Astrocyte (in vitro differentiated cells and primary cell): ENCODE measurements around the gene HS2ST1. TPM values are rescaled to one million over a fixed set of nuclear protein-coding genes. Genes with fewer than 3 reads are reported as not detected.
"Not testable (repeated sequence)": the region's sequence is repeated elsewhere in the genome, so short reads cannot be mapped to it uniquely, and the experiment has no call there.

Source experiments
- DNase-seq: peaks from one replicate; pipeline ENCODE4 v3.0.0-alpha.2; 2010; ENCODE audit warnings: low read depth
- FAIRE-seq: peaks from 2 replicates; lab custom pipeline; 2011; peaks lifted over from hg19 to GRCh38; lab: Jason Lieb, UNC
- H2AFZ ChIP-seq: 2 replicates; pipeline ENCODE4 v1.6.0; 2012; ENCODE audit warnings: low read depth, low read length, inconsistent platforms
- H3K27ac ChIP-seq: 2 replicates; pipeline ENCODE4 v1.5.1; 2011; ENCODE audit warnings: low read depth, low read length, inconsistent platforms
- H3K27me3 ChIP-seq: 2 replicates; pipeline ENCODE4 v1.6.0; 2011; ENCODE audit warnings: low read length, inconsistent platforms; ENCODE audit not compliant: insufficient read depth
- H3K36me3 ChIP-seq: 2 replicates; pipeline ENCODE4 v1.5.1; 2011; ENCODE audit warnings: low read length, inconsistent platforms; ENCODE audit not compliant: insufficient read depth
- H3K4me1 ChIP-seq: 2 replicates; pipeline ENCODE4 v1.5.1; 2011; ENCODE audit warnings: low read length, inconsistent platforms; ENCODE audit not compliant: insufficient read depth
- H3K4me2 ChIP-seq: 2 replicates; pipeline ENCODE4 v1.6.0; 2012; ENCODE audit warnings: low read length, inconsistent platforms
- H3K4me3 ChIP-seq: 2 replicates; pipeline ENCODE4 v1.5.1; 2011; ENCODE audit warnings: low read depth, mild to moderate bottlenecking, low read length, inconsistent platforms; ENCODE audit not compliant: insufficient read depth
- H3K79me2 ChIP-seq: 2 replicates; pipeline ENCODE4 v1.6.0; 2012; ENCODE audit warnings: mild to moderate bottlenecking, low read length, inconsistent platforms; ENCODE audit not compliant: insufficient read depth
- H3K9ac ChIP-seq: 2 replicates; pipeline ENCODE4 v1.6.0; 2012; ENCODE audit warnings: mild to moderate bottlenecking, low read length, inconsistent platforms
- H3K9me3 ChIP-seq: 2 replicates; pipeline ENCODE4 v1.5.1; 2012; ENCODE audit warnings: low read depth, mild to moderate bottlenecking, low read length, inconsistent platforms; ENCODE audit not compliant: insufficient read depth
- H4K20me1 ChIP-seq: 2 replicates; pipeline ENCODE4 v1.6.0; 2012; ENCODE audit warnings: low read length, inconsistent platforms; ENCODE audit not compliant: insufficient read depth
- H3K27ac Mint-ChIP-seq: one replicate; pipeline ENCODE4 v1.8.0; 2021; ENCODE audit warnings: mild to moderate bottlenecking, mixed read lengths; ENCODE audit not compliant: unreplicated experiment
- H3K27me3 Mint-ChIP-seq: one replicate; pipeline ENCODE4 v1.8.0; 2021; ENCODE audit warnings: low read depth, mixed read lengths; ENCODE audit not compliant: unreplicated experiment
- H3K36me3 Mint-ChIP-seq: one replicate; pipeline ENCODE4 v1.8.0; 2021; ENCODE audit warnings: low read depth, mixed read lengths; ENCODE audit not compliant: unreplicated experiment
- H3K4me1 Mint-ChIP-seq: one replicate; pipeline ENCODE4 v1.8.0; 2021; ENCODE audit warnings: low read depth, mixed read lengths; ENCODE audit not compliant: unreplicated experiment
- H3K4me3 Mint-ChIP-seq: one replicate; pipeline ENCODE4 v1.8.0; 2021; ENCODE audit warnings: mild to moderate bottlenecking, moderate library complexity, mixed read lengths; ENCODE audit not compliant: unreplicated experiment
- H3K9me3 Mint-ChIP-seq: one replicate; pipeline ENCODE4 v1.8.0; 2021; ENCODE audit warnings: mild to moderate bottlenecking, mixed read lengths; ENCODE audit not compliant: unreplicated experiment
- CTCF ChIP-seq: IDR thresholded peaks from 2 replicates; pipeline ENCODE4 v1.5.1; 2011; ENCODE audit warnings: low read depth, mild to moderate bottlenecking, inconsistent platforms, low read length, moderate library complexity; ENCODE audit not compliant: insufficient read depth
- EZH2 ChIP-seq: IDR thresholded peaks from 2 replicates; pipeline ENCODE4 v1.6.1; 2012; ENCODE audit warnings: mild to moderate bottlenecking, low read length, inconsistent platforms; ENCODE audit not compliant: insufficient read depth
- total RNA-seq: library from RNA; stranded (reverse); gene quantifications from 2 replicates; pipeline ENCODE4 v1.2.1, GENCODE V29; 2021

The HS2ST1 gene
- total RNA-seq, 1 donor from 2014 or later = 34.7 TPM

- H3K9me3 ChIP-seq = no peaks in the 10 kb centered on the region
- no peaks in the 10 kb centered on the region for H3K4me1 Mint-ChIP-seq
- peaks cover 3% of the 10 kb centered on the region for H3K36me3 ChIP-seq
- H3K27ac Mint-ChIP-seq = no peak overlapping the region
- FAIRE-seq (no peak), DNase-seq (no peak)
- no peak overlapping the region for H3K27ac ChIP-seq
- no peaks in the 10 kb centered on the region for H3K4me1 ChIP-seq
- peaks cover 3% of the 10 kb centered on the region for H3K36me3 Mint-ChIP-seq
- no peaks in the 10 kb centered on the region for H3K9me3 Mint-ChIP-seq
- H3K27me3 Mint-ChIP-seq = no peaks in the 10 kb centered on the region
- peaks cover 20% of the 10 kb centered on the region for H4K20me1 ChIP-seq
- H3K4me3 Mint-ChIP-seq = no peak overlapping the region
- H3K9ac ChIP-seq = no peak overlapping the region
- no peak overlapping the region for H3K4me2 ChIP-seq
- H2AFZ ChIP-seq = no peak overlapping the region
- H3K27me3 ChIP-seq = no peaks in the 10 kb centered on the region
- no peak overlapping the region for H3K4me3 ChIP-seq
- H3K79me2 ChIP-seq = peaks cover 64% of the 10 kb centered on the region
- TF ChIP-seq EZH2 (no peak), CTCF (no peak)
These were observed 26.8 kb upstream of the HS2ST1 start for GRCh38 chr1:86887479-86888162.

GRCh38 chr1:86888327-86888726, 26.1 kb upstream of the HS2ST1 start:
- Histone ChIP-seq H3K9ac (no peak overlapping the region), H3K4me2 (no peak overlapping the region), H3K4me3 (no peak overlapping the region), H3K27me3 (no peaks in the 10 kb centered on the region), H3K27ac (no peak overlapping the region), H3K79me2 (peaks cover 66% of the 10 kb centered on the region), H3K4me1 (no peaks in the 10 kb centered on the region), H4K20me1 (peaks cover 19% of the 10 kb centered on the region), H3K9me3 (no peaks in the 10 kb centered on the region), H3K36me3 (peaks cover 3% of the 10 kb centered on the region), H2AFZ (no peak overlapping the region)
- Mint-ChIP-seq H3K9me3 (no peaks in the 10 kb centered on the region), H3K27ac (no peak overlapping the region), H3K4me1 (no peaks in the 10 kb centered on the region), H3K4me3 (no peak overlapping the region), H3K36me3 (peaks cover 3% of the 10 kb centered on the region), H3K27me3 (no peaks in the 10 kb centered on the region)
- TF ChIP-seq EZH2 = no peak
- DNase-seq (no peak), FAIRE-seq (no peak)

- H3K4me3 Mint-ChIP-seq = not testable (repeated sequence)
- H3K79me2 ChIP-seq = peaks cover 72% of the 10 kb centered on the region
- peaks cover 26% of the 10 kb centered on the region for H4K20me1 ChIP-seq
These were observed 15.0 kb upstream of the HS2ST1 start for GRCh38 chr1:86899401-86899800.

More at GRCh38 chr1:86899401-86899800, 15.0 kb upstream of the HS2ST1 start:
- not testable (repeated sequence) for H3K27me3 Mint-ChIP-seq, H3K9me3 Mint-ChIP-seq, H3K9me3 ChIP-seq, H3K27ac ChIP-seq, H3K4me1 ChIP-seq, H3K9ac ChIP-seq, H3K27ac Mint-ChIP-seq, H3K4me2 ChIP-seq, H3K4me1 Mint-ChIP-seq, H2AFZ ChIP-seq, FAIRE-seq, H3K4me3 ChIP-seq, H3K27me3 ChIP-seq, DNase-seq
- H3K36me3 Mint-ChIP-seq = peaks cover 11% of the 10 kb centered on the region
- peaks cover 13% of the 10 kb centered on the region for H3K36me3 ChIP-seq
